HAP-1 (cell line): ENCODE results near the gene CTTN.
"Not testable (repeated sequence)": the region's sequence is repeated elsewhere in the genome, so short reads cannot be mapped to it uniquely, and the experiment has no call there.

Source experiments
- DNase-seq, 2 experiments: peaks; one replicate each; pipeline ENCODE4 v3.0.0-alpha.2; 2016 to 2020; ENCODE audit warnings: low spot score in 2 of 2
- H3K27me3 ChIP-seq: fragments of 250-450 bp; sonication (Bioruptor Pico); 2 replicates; pipeline ENCODE4 v1.5.1; 2020; ENCODE audit warnings: low read depth, mild to moderate bottlenecking, moderate library complexity
- H3K36me3 ChIP-seq: fragments of 250-450 bp; sonication (Bioruptor Pico); replicated peaks from 2 replicates; pipeline ENCODE4 v1.5.1; 2020; ENCODE audit warnings: mild to moderate bottlenecking
- H3K4me1 ChIP-seq: fragments of 250-450 bp; sonication (Bioruptor Pico); 2 replicates; pipeline ENCODE4 v1.5.1; 2020; ENCODE audit warnings: mild to moderate bottlenecking
- H3K4me3 ChIP-seq: fragments of 250-450 bp; sonication (Bioruptor Pico); 2 replicates; pipeline ENCODE4 v1.5.1; 2020; ENCODE audit warnings: mild to moderate bottlenecking, moderate library complexity
- H3K9me3 ChIP-seq: fragments of 250-450 bp; sonication (Bioruptor Pico); 2 replicates; pipeline ENCODE4 v1.5.1; 2020; ENCODE audit warnings: mild to moderate bottlenecking, moderate library complexity
- in situ Hi-C: fragments of 300-500 bp; cut with MboI; formaldehyde crosslinking; loops from 3 replicates; pipeline ENCODE4 v1.14.3; 2020; ENCODE audit warnings: low sequenced_read_pairs, inconsistent platforms, mixed read lengths

The CTTN gene

GRCh38 chr11:70408326-70408725, 10.0 kb downstream of the CTTN start:
- peaks cover 80% of the 10 kb centered on the region for H3K36me3 ChIP-seq
- H3K4me1 ChIP-seq, in situ Hi-C loops, H3K27me3 ChIP-seq, H3K9me3 ChIP-seq, H3K4me3 ChIP-seq, DNase-seq: not testable (repeated sequence)

DNA sequence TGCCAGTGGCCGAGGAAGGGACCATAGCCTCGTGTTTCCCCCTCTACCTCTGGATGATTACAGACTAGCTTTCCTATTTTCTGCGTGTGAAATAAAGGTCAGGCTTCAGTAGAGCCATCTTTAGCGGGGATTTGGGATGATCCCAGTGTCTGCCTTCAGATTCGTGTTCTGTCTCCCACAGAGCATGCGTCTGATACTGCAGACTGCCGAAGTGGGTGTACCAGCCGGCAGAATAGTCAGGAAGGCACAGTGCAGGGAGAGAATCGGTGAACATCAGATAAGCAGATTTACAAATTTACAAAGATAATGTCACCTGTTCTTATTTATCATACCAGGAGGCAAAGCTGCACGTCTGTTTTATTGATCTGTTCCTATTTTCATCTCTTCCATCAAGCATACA, 11.1 kb downstream of the CTTN start:
- no peaks in the 10 kb centered on the region for H3K27me3 ChIP-seq
- H3K4me1 ChIP-seq = no peaks in the 10 kb centered on the region; the same call in 1 of the 2 replicates
- H3K36me3 ChIP-seq = peaks cover 86% of the 10 kb centered on the region
- in situ Hi-C loops = no loop called here
- DNase-seq = no peak
- no peak overlapping the region for H3K4me3 ChIP-seq
- H3K9me3 ChIP-seq = no peaks in the 10 kb centered on the region

- Histone ChIP-seq H3K4me3 (no peak overlapping the region), H3K36me3 (peaks cover 89% of the 10 kb centered on the region), H3K27me3 (no peaks in the 10 kb centered on the region), H3K4me1 (no peaks in the 10 kb centered on the region; the same call in 1 of the 2 replicates), H3K9me3 (no peaks in the 10 kb centered on the region)
- DNase-seq = no peak
- in situ Hi-C loops = no loop called here
Measured at GRCh38 chr11:70409871-70410270, 11.5 kb downstream of the CTTN start.

DNA sequence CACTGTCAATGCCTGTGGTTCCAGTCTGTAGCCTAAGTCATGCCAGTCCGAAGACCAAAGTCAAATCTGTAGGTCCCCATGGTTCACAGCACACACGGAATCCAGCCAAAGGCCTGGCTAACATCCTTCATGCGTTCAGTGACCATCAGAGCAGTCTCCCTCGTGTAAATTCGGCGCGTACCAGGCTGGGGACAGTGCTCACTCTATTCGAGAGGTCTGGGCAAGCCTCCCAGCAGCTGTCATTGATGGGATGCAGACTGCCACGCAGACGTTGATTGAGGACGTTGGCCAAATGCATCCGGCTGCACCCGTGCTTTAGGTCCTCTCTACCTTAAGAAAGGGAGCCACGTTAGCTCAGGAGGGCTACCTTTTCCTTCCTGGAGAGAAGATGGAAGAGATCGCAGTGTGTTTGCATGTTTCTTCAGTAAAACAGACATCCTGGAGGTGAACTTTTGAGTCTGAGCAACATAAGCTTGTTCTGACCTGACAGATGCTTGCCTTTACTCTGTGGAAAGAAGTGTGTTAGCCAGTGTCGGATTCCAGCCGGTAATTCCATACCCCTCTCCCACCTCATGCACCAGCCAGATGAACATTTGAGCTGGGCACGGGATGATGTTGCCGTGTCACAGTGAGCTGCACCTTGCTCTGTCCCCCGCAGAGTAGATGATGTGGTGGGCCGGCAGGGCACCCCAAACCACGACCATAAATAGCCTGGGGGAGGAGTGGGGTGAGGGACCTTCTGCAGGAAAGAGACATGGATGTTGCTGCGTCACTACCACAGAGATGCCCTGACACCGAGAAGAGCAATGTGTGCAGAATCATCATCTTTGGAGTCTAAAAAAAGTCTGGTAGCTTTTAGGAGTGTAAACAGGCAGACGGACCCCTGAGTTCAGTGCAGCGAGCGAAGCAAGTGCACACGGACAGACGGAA, 12.2 kb downstream of the CTTN start:
- Histone ChIP-seq H3K4me1 (no peaks in the 10 kb centered on the region), H3K27me3 (no peaks in the 10 kb centered on the region), H3K36me3 (peaks cover 89% of the 10 kb centered on the region), H3K9me3 (no peaks in the 10 kb centered on the region), H3K4me3 (no peak overlapping the region)
- DNase-seq = no peak
- in situ Hi-C loops = no loop called here

- H3K36me3 ChIP-seq = peaks cover 91% of the 10 kb centered on the region
- H3K9me3 ChIP-seq = no peaks in the 10 kb centered on the region
- DNase-seq = no peak
- in situ Hi-C loops = no loop called here
- H3K27me3 ChIP-seq = no peaks in the 10 kb centered on the region
- H3K4me1 ChIP-seq = no peaks in the 10 kb centered on the region
- H3K4me3 ChIP-seq = no peak overlapping the region
Measured at GRCh38 chr11:70411713-70412452, 13.6 kb downstream of the CTTN start.

- Histone ChIP-seq H3K4me3 (no peak overlapping the region), H3K4me1 (no peaks in the 10 kb centered on the region), H3K9me3 (no peaks in the 10 kb centered on the region), H3K36me3 (peaks cover 88% of the 10 kb centered on the region), H3K27me3 (no peaks in the 10 kb centered on the region)
- DNase-seq = no peak
- in situ Hi-C loops = no loop called here
Measured at GRCh38 chr11:70413151-70413550, 14.8 kb downstream of the CTTN start.

DNA sequence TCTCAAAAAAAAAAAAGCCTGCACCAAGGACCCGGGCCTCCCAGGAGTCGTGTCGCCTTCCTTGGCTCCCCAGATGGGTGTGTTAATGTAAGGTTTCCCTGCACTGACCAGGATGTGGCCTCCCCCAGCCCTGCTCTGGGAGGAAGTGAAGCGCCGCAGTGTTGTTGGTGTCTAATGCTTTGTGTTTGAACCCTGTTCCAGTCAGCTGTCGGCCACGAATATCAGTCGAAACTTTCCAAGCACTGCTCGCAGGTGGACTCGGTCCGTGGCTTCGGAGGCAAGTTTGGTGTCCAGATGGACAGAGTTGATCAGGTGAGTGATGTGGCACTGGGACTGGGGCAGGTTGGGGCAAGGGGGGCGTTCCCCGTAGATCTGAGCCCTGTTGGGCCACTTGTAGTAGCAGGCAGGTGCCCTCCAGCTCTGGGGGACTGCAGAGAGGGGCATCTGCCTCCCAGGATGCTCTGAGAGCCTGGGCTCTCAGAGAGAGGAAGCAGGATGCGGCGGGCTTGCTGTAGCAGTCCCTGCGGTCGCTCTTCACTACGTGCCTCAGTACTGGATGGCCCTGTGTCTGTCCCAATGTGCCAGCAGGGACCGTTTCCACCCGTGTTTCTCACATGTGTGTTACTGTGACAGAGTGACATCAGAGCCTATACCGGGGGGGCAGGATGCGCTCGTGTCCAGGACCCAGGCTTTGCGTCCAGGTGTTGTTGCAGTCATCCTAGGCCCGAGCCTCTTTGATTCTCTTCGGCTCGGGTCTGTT, 16.2 kb downstream of the CTTN start:
- Histone ChIP-seq H3K27me3 (no peaks in the 10 kb centered on the region), H3K36me3 (peaks cover 80% of the 10 kb centered on the region), H3K4me3 (no peak overlapping the region), H3K4me1 (no peaks in the 10 kb centered on the region), H3K9me3 (no peaks in the 10 kb centered on the region)
- in situ Hi-C loops = no loop called here
- DNase-seq = no peak

DNA sequence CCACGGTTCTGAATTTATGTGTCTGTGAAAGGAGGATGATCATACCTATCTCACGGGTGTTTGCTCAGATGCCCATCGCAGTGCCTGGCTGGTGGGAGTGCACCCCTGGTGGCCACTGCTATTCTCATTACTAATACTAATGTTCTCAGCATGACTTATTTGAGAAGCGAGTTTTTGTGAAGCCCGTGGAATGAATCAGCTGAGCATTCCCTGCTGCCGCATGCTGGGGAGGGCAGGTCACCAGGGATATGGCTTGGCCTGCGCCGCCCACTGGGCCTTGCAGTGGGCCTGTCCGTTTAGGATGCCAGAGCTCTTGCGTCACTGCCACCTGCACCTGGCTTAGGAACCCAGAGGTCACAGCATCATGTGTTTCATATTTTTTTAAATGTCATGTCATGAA, 16.9 kb downstream of the CTTN start:
- Histone ChIP-seq H3K27me3 (no peaks in the 10 kb centered on the region), H3K36me3 (peaks cover 80% of the 10 kb centered on the region), H3K4me3 (no peak overlapping the region), H3K9me3 (no peaks in the 10 kb centered on the region), H3K4me1 (no peaks in the 10 kb centered on the region)
- in situ Hi-C loops = no loop called here
- no peak for DNase-seq

GRCh38 chr11:70415642-70416395, 17.5 kb downstream of the CTTN start:
- Histone ChIP-seq H3K36me3 (peaks cover 79% of the 10 kb centered on the region), H3K27me3 (no peaks in the 10 kb centered on the region), H3K9me3 (no peaks in the 10 kb centered on the region), H3K4me3 (no peak overlapping the region), H3K4me1 (no peaks in the 10 kb centered on the region)
- no peak for DNase-seq
- in situ Hi-C loops = no loop called here

GRCh38 chr11:70416881-70417280, 18.6 kb downstream of the CTTN start:
- peaks cover 84% of the 10 kb centered on the region for H3K36me3 ChIP-seq

GRCh38 chr11:70418130-70418529, 19.8 kb downstream of the CTTN start:
- Histone ChIP-seq H3K4me3 (no peak overlapping the region), H3K9me3 (no peaks in the 10 kb centered on the region), H3K4me1 (no peaks in the 10 kb centered on the region), H3K27me3 (no peaks in the 10 kb centered on the region), H3K36me3 (peaks cover 84% of the 10 kb centered on the region)
- no peak for DNase-seq
- in situ Hi-C loops = no loop called here

More at GRCh38 chr11:70416881-70417280, 18.6 kb downstream of the CTTN start:
- Histone ChIP-seq H3K4me1 (no peaks in the 10 kb centered on the region), H3K4me3 (no peak overlapping the region), H3K9me3 (no peaks in the 10 kb centered on the region), H3K27me3 (no peaks in the 10 kb centered on the region)
- no peak for DNase-seq
- in situ Hi-C loops = no loop called here

- Histone ChIP-seq H3K9me3 (no peaks in the 10 kb centered on the region), H3K27me3 (no peaks in the 10 kb centered on the region), H3K4me3 (no peak overlapping the region), H3K4me1 (no peaks in the 10 kb centered on the region), H3K36me3 (peaks cover 79% of the 10 kb centered on the region)
- no peak for DNase-seq
- in situ Hi-C loops = no loop called here
Measured at GRCh38 chr11:70419307-70420007, 21.1 kb downstream of the CTTN start.
